ENCODE results near the gene ZFYVE27.

Gene ZFYVE27

GRCh38 chr10:97715259-97715874 lies 21.6 kb upstream of the ZFYVE27 start:
- no peak for DNase-seq

- no peak for DNase-seq
Measured at GRCh38 chr10:97717627-97718026, 19.3 kb upstream of the ZFYVE27 start.

- no peak for DNase-seq
Measured at GRCh38 chr10:97718178-97718577, 18.8 kb upstream of the ZFYVE27 start.

GRCh38 chr10:97718659-97719142 lies 18.2 kb upstream of the ZFYVE27 start:
- no peak for DNase-seq

- DNase-seq, result no peak
Measured at GRCh38 chr10:97719602-97720001, 17.3 kb upstream of the ZFYVE27 start.

GRCh38 chr10:97721871-97722780 lies 14.8 kb upstream of the ZFYVE27 start:
- DNase-seq, result no peak

GRCh38 chr10:97723001-97723400 lies 13.9 kb upstream of the ZFYVE27 start:
- no peak for DNase-seq

GRCh38 chr10:97724341-97724941 lies 12.5 kb upstream of the ZFYVE27 start:
- no peak for DNase-seq

GRCh38 chr10:97726636-97727178 lies 10.2 kb upstream of the ZFYVE27 start:
- DNase-seq, result no peak

GRCh38 chr10:97729014-97729413 lies 7.9 kb upstream of the ZFYVE27 start:
- no peak for DNase-seq

- DNase-seq, result peak; percentile 57
Measured at GRCh38 chr10:97731346-97732051, 5.4 kb upstream of the ZFYVE27 start.

- DNase-seq, result no peak
Measured at GRCh38 chr10:97732052-97732359, 4.9 kb upstream of the ZFYVE27 start.

GRCh38 chr10:97733256-97733655 lies 3.7 kb upstream of the ZFYVE27 start:
- DNase-seq, result no peak

GRCh38 chr10:97734021-97734420 lies 2.9 kb upstream of the ZFYVE27 start:
- no peak for DNase-seq

- DNase-seq, result no peak
Measured at GRCh38 chr10:97736403-97736901, 476 bp upstream of the ZFYVE27 start.

- DNase-seq, result no peak
Measured at GRCh38 chr10:97737770-97738265, 890 bp downstream of the ZFYVE27 start.

GRCh38 chr10:97738616-97739015 lies 1.7 kb downstream of the ZFYVE27 start:
- no peak for DNase-seq

GRCh38 chr10:97740613-97741012 lies 3.7 kb downstream of the ZFYVE27 start:
- DNase-seq, result peak; percentile 1

GRCh38 chr10:97743169-97743943 lies 6.4 kb downstream of the ZFYVE27 start:
- no peak for DNase-seq

GRCh38 chr10:97744405-97745035 lies 7.6 kb downstream of the ZFYVE27 start:
- no peak for DNase-seq

GRCh38 chr10:97747573-97747972 lies 10.6 kb downstream of the ZFYVE27 start:
- no peak for DNase-seq
